HCT116 (cell line): ENCODE results near the gene NLGN3. TPM values are rescaled to one million over a fixed set of nuclear protein-coding genes. Genes with fewer than 3 reads are reported as not detected.

Source experiments
- ATAC-seq: fragments of 200-7000 bp; cut with Tn5 transposase; 2 replicates; pipeline ENCODE4 v1.9.1; 2020; ENCODE audit warnings: mild to moderate bottlenecking, moderate library complexity
- BruUV-seq: library from RNA; stranded (reverse); fragments of 400-500 nt; replicated peaks from 2 replicates; lab custom pipeline; 2021; lab: Mats Ljungman, UMichigan
- CTCF ChIA-PET: fragments of 300-600 bp; sonication (Branson Sonifier 250); formaldehyde crosslinking; loops from one replicate; lab custom pipeline; 2021; ENCODE audit warnings: antibody characterized with exemption; lab: Charles Lee
- POLR2A ChIA-PET: fragments of 300-600, 350-600 bp; sonication (Branson Sonifier 250); formaldehyde crosslinking; loops from one replicate; lab custom pipeline; 2021; ENCODE audit warnings: antibody characterized with exemption; lab: Charles Lee
- RAD21 ChIA-PET, 2 experiments: fragments of 300-600 bp; sonication (Branson Sonifier 250); formaldehyde crosslinking; loops; one replicate each; lab custom pipeline; 2023; ENCODE audit warnings: low total read pairs in 2 of 2; ENCODE audit not compliant: uncharacterized antibody in 2 of 2, unreplicated experiment in 2 of 2, low non-redundant PET in 1 of 2; lab: Charles Lee
- DNase-seq: peaks from one replicate; pipeline ENCODE4 v3.0.0-alpha.2; 2010; ENCODE audit warnings: low read depth, low spot score
- H2AFZ ChIP-seq: fragments of 200-600 bp; shearing (Covaris generic), sonication (generic); 2 replicates; pipeline ENCODE4 v1.6.1; 2017; ENCODE audit warnings: low read depth, mixed run types, mixed read lengths, antibody characterized with exemption, low read length; ENCODE audit not compliant: poor library complexity, severe bottlenecking
- H3K27ac ChIP-seq: 2 replicates; pipeline ENCODE4 v1.5.1; 2012; ENCODE audit warnings: low read depth, low read length
- H3K27me3 ChIP-seq: fragments of 200-600 bp; sonication (generic); 2 replicates; pipeline ENCODE4 v1.6.1; 2016; ENCODE audit warnings: mixed run types, low read length, mixed read lengths; ENCODE audit not compliant: insufficient read depth
- H3K36me3 ChIP-seq, 2 experiments: fragments of 200-500 bp in 1 of 2; fragments of 200-600 bp in 1 of 2; sonication (Bioruptor generic) in 1 of 2; sonication (generic) in 1 of 2; 2 replicates each; pipeline versions ENCODE4 v1.5.1 to v1.6.1; 2014 to 2016; ENCODE audit warnings: low read length in 2 of 2, inconsistent platforms in 1 of 2, mixed read lengths in 1 of 2, mixed run types in 1 of 2; ENCODE audit not compliant: insufficient read depth in 2 of 2, control insufficient read depth in 1 of 2
- H3K4me1 ChIP-seq, 2 experiments: fragments of 200-600 bp in 1 of 2; sonication (generic) in 1 of 2; 2 replicates each; pipeline versions ENCODE4 v1.5.1 to v1.6.1; 2012 to 2017; ENCODE audit warnings: low read length in 2 of 2, inconsistent platforms in 1 of 2, mild to moderate bottlenecking in 1 of 2, mixed read lengths in 1 of 2, mixed run types in 1 of 2, moderate library complexity in 1 of 2; ENCODE audit not compliant: insufficient read depth in 2 of 2, control insufficient read depth in 1 of 2
- H3K4me2 ChIP-seq: fragments of 200-600 bp; sonication (generic); 2 replicates; pipeline ENCODE4 v1.6.1; 2017; ENCODE audit warnings: mixed run types, low read length, mixed read lengths
- H3K4me3 ChIP-seq, 2 experiments: fragments of 200-600 bp in 1 of 2; sonication (generic) in 1 of 2; replicated peaks in 1 of 2; 2 replicates each; pipeline ENCODE4 v1.5.1; 2011 to 2016; ENCODE audit warnings: low read length in 2 of 2, control low read depth in 1 of 2, low read depth in 1 of 2, mild to moderate bottlenecking in 1 of 2, mixed read lengths in 1 of 2, mixed run types in 1 of 2
- H3K79me2 ChIP-seq: fragments of 200-600 bp; sonication (generic); 2 replicates; pipeline ENCODE4 v1.6.1; 2017; ENCODE audit warnings: mild to moderate bottlenecking, mixed run types, low read length, moderate library complexity, mixed read lengths; ENCODE audit not compliant: insufficient read depth
- H3K9ac ChIP-seq: fragments of 200-600 bp; sonication (generic); 2 replicates; pipeline ENCODE4 v1.6.1; 2016; ENCODE audit warnings: low read length, mixed read lengths
- H3K9me2 ChIP-seq: fragments of 200-600 bp; sonication (generic), shearing (Covaris generic); 2 replicates; pipeline ENCODE4 v1.6.1; 2017; ENCODE audit warnings: mixed run types, mild to moderate bottlenecking, moderate library complexity; ENCODE audit not compliant: insufficient read depth
- H3K9me3 ChIP-seq, 2 experiments: fragments of 200-500 bp in 1 of 2; fragments of 200-600 bp in 1 of 2; sonication (Bioruptor generic) in 1 of 2; sonication (generic) in 1 of 2; 2 replicates each; pipeline ENCODE4 v1.6.1; 2014 to 2017; ENCODE audit warnings: low read length in 2 of 2, mixed read lengths in 2 of 2, inconsistent platforms in 1 of 2, low read depth in 1 of 2, mild to moderate bottlenecking in 1 of 2, mixed run types in 1 of 2, moderate library complexity in 1 of 2; ENCODE audit not compliant: control insufficient read depth in 1 of 2, insufficient read depth in 1 of 2
- H4K20me1 ChIP-seq: fragments of 200-600 bp; sonication (generic), shearing (Covaris generic); 2 replicates; pipeline ENCODE4 v1.6.1; 2017; ENCODE audit warnings: mixed run types, mild to moderate bottlenecking, moderate library complexity; ENCODE audit not compliant: insufficient read depth
- CBX3 ChIP-seq: IDR thresholded peaks from 2 replicates; pipeline ENCODE4 v1.6.1; 2012; ENCODE audit warnings: low read depth
- EGR1 ChIP-seq: IDR thresholded peaks from 2 replicates; pipeline ENCODE4 v1.6.1; 2012; ENCODE audit warnings: low read depth
- ELF1 ChIP-seq: IDR thresholded peaks from 2 replicates; pipeline ENCODE4 v1.6.1; 2012; ENCODE audit warnings: low read depth, borderline replicate concordance
- EZH2 ChIP-seq: fragments of 200-600 bp; sonication (generic); IDR thresholded peaks from 2 replicates; pipeline ENCODE4 v1.6.1; 2017; ENCODE audit warnings: antibody characterized with exemption, mixed run types
- FOSL1 ChIP-seq: IDR thresholded peaks from 2 replicates; pipeline ENCODE4 v1.6.1; 2012; ENCODE audit warnings: low read depth
- JUND ChIP-seq: IDR thresholded peaks from 2 replicates; pipeline ENCODE4 v1.6.1; 2012
- MAX ChIP-seq: IDR thresholded peaks from 2 replicates; pipeline ENCODE4 v1.6.1; 2012
- POLR2A ChIP-seq: IDR thresholded peaks from 2 replicates; pipeline ENCODE4 v1.7.0; 2011; ENCODE audit warnings: borderline replicate concordance; ENCODE audit not compliant: insufficient read depth, insufficient read length; ENCODE audit errors: extremely low read depth
- SIN3A ChIP-seq: IDR thresholded peaks from 2 replicates; pipeline ENCODE4 v1.6.1; 2012; ENCODE audit warnings: low read depth
- SRF ChIP-seq: IDR thresholded peaks from 2 replicates; pipeline ENCODE4 v1.6.1; 2012; ENCODE audit warnings: low read depth
- YY1 ChIP-seq: IDR thresholded peaks from 2 replicates; pipeline ENCODE4 v1.6.1; 2011; ENCODE audit warnings: low read length, low read depth, moderate library complexity, mild to moderate bottlenecking; ENCODE audit not compliant: insufficient replicate concordance; ENCODE audit errors: extremely low read depth
- ZNF274 ChIP-seq: fragments of 200-500 bp; sonication (Bioruptor generic); IDR thresholded peaks from 2 replicates; pipeline ENCODE4 v1.6.1; 2014; ENCODE audit warnings: mild to moderate bottlenecking, low read depth, low read length, inconsistent platforms
- intact Hi-C: fragments of 100-400 bp; cut with micrococcal nuclease; formaldehyde crosslinking; loops from 2 replicates; pipeline ENCODE4 v1.10.0; 2022
- total RNA-seq: library from RNA; stranded (reverse); gene quantifications from one replicate; pipeline ENCODE4 v1.2.1, GENCODE V29; 2021; ENCODE audit not compliant: unreplicated experiment
- TF ChIP-seq, protein P1 (sequence below): IDR thresholded peaks from 2 replicates; pipeline ENCODE4 v1.6.1; 2012; ENCODE audit warnings: low read depth
- TF ChIP-seq, protein P2 (sequence below): IDR thresholded peaks from 2 replicates; pipeline ENCODE4 v1.6.1; 2011; ENCODE audit warnings: mild to moderate bottlenecking, low read length, moderate library complexity; ENCODE audit not compliant: insufficient replicate concordance; ENCODE audit errors: extremely low read depth
- TF ChIP-seq, protein P3 (sequence below): IDR thresholded peaks from 2 replicates; pipeline ENCODE4 v1.6.1; 2012

NLGN3 gene
- total RNA-seq, 1 experiment from 2014 or later, result 1.4 TPM

GRCh38 chrX:71195964-71196649 lies 51.5 kb downstream of the NLGN3 start:
- H4K20me1 ChIP-seq, result no peaks in the 10 kb centered on the region
- ChIA-PET POLR2A (no interaction called here), CTCF (no interaction called here), RAD21 (no interaction called here)
- peaks cover 0 to 3% of the 10 kb centered on the region in 2 experiments; a peak in 1 of 4 replicates for H3K4me1 ChIP-seq
- H3K27me3 ChIP-seq, result no peaks in the 10 kb centered on the region
- H3K36me3 ChIP-seq, result no peaks in the 10 kb centered on the region
- H3K79me2 ChIP-seq, result no peaks in the 10 kb centered on the region
- BruUV-seq, result no TSS peak
- no peak overlapping the region for H3K4me2 ChIP-seq
- intact Hi-C loops, result no loop called here
- ATAC-seq (no peak), DNase-seq (no peak)
- H3K9me3 ChIP-seq, result no peaks in the 10 kb centered on the region
- TF ChIP-seq POLR2A (no peak), ELF1 (no peak), JUND (no peak), SRF (no peak), YY1 (no peak), ZNF274 (no peak), EZH2 (no peak), SIN3A (no peak), FOSL1 (no peak), EGR1 (no peak), MAX (no peak), CBX3 (no peak)
- TF ChIP-seq, protein P1, sequence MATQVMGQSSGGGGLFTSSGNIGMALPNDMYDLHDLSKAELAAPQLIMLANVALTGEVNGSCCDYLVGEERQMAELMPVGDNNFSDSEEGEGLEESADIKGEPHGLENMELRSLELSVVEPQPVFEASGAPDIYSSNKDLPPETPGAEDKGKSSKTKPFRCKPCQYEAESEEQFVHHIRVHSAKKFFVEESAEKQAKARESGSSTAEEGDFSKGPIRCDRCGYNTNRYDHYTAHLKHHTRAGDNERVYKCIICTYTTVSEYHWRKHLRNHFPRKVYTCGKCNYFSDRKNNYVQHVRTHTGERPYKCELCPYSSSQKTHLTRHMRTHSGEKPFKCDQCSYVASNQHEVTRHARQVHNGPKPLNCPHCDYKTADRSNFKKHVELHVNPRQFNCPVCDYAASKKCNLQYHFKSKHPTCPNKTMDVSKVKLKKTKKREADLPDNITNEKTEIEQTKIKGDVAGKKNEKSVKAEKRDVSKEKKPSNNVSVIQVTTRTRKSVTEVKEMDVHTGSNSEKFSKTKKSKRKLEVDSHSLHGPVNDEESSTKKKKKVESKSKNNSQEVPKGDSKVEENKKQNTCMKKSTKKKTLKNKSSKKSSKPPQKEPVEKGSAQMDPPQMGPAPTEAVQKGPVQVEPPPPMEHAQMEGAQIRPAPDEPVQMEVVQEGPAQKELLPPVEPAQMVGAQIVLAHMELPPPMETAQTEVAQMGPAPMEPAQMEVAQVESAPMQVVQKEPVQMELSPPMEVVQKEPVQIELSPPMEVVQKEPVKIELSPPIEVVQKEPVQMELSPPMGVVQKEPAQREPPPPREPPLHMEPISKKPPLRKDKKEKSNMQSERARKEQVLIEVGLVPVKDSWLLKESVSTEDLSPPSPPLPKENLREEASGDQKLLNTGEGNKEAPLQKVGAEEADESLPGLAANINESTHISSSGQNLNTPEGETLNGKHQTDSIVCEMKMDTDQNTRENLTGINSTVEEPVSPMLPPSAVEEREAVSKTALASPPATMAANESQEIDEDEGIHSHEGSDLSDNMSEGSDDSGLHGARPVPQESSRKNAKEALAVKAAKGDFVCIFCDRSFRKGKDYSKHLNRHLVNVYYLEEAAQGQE, result no peak
- TF ChIP-seq, protein P2, sequence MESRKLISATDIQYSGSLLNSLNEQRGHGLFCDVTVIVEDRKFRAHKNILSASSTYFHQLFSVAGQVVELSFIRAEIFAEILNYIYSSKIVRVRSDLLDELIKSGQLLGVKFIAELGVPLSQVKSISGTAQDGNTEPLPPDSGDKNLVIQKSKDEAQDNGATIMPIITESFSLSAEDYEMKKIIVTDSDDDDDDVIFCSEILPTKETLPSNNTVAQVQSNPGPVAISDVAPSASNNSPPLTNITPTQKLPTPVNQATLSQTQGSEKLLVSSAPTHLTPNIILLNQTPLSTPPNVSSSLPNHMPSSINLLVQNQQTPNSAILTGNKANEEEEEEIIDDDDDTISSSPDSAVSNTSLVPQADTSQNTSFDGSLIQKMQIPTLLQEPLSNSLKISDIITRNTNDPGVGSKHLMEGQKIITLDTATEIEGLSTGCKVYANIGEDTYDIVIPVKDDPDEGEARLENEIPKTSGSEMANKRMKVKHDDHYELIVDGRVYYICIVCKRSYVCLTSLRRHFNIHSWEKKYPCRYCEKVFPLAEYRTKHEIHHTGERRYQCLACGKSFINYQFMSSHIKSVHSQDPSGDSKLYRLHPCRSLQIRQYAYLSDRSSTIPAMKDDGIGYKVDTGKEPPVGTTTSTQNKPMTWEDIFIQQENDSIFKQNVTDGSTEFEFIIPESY, result no peak
- TF ChIP-seq, protein P3, sequence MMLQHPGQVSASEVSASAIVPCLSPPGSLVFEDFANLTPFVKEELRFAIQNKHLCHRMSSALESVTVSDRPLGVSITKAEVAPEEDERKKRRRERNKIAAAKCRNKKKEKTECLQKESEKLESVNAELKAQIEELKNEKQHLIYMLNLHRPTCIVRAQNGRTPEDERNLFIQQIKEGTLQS, result no peak
- no peak overlapping the region for H2AFZ ChIP-seq
- no peak overlapping the region for H3K9ac ChIP-seq
- H3K27ac ChIP-seq, result no peak overlapping the region
- no peak overlapping the region for H3K4me3 ChIP-seq
- no peaks in the 10 kb centered on the region for H3K9me2 ChIP-seq
